BLaER1 (cell line): ENCODE data around the gene NT5C.

ENCODE experiments used
- H3K27ac ChIP-seq: shearing (Covaris generic); formaldehyde crosslinking; 2 replicates; pipeline ENCODE4 v1.8.1; 2022
- H3K27me3 ChIP-seq: shearing (Covaris generic); formaldehyde crosslinking; 2 replicates; pipeline ENCODE4 v1.8.1; 2022
- H3K36me3 ChIP-seq: shearing (Covaris generic); formaldehyde crosslinking; 2 replicates; pipeline ENCODE4 v1.8.1; 2022
- H3K4me1 ChIP-seq: shearing (Covaris generic); formaldehyde crosslinking; 2 replicates; pipeline ENCODE4 v1.8.1; 2022
- H3K4me2 ChIP-seq: shearing (Covaris generic); formaldehyde crosslinking; 2 replicates; pipeline ENCODE4 v1.8.1; 2022
- H3K4me3 ChIP-seq: shearing (Covaris generic); formaldehyde crosslinking; 2 replicates; pipeline ENCODE4 v1.8.1; 2022
- H3K9ac ChIP-seq: shearing (Covaris generic); formaldehyde crosslinking; 2 replicates; pipeline ENCODE4 v1.8.1; 2022
- H3K9me3 ChIP-seq: shearing (Covaris generic); formaldehyde crosslinking; 2 replicates; pipeline ENCODE4 v1.8.1; 2022
- H4K20me1 ChIP-seq: shearing (Covaris generic); formaldehyde crosslinking; 2 replicates; pipeline ENCODE4 v1.8.1; 2022
- Cebpa-rat ChIP-seq: shearing (Covaris generic); IDR thresholded peaks from 2 replicates; pipeline ENCODE4 v1.8.1; 2022

The NT5C gene

DNA sequence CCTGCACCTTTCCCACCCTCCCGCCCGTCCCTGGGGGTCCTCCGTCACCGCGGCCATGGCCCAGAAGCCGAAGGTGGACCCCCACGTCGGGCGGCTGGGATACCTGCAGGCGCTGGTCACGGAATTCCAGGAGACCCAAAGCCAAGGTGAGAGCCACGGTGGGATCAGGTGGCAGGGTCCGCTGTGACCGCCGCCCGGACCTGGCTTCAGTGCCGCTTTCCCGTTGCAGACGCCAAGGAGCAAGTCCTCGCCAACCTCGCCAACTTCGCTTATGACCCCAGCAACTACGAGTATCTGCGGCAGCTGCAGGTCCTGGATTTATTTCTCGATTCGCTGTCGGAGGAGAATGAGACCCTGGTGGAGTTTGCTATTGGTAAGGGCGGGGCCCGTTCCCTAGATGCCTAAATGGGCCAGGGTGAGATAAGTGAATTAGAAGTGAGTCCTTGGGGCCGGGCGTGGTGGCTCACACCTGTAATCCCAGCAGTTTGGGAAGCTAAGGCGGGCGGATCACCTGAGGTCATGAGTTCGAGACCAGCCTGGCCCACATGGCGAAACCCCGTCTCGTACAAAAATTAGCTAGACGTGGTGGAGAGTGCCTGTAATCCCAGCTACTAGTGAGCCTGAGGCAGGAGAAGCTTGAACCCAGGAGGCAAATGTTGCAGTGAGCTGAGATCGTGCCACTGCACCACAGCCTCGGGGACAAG, 21.2 kb downstream of the NT5C start:
- Histone ChIP-seq H3K9me3 (no peaks in the 10 kb centered on the region), H4K20me1 (peaks cover 9% of the 10 kb centered on the region), H3K27me3 (peaks cover 16% of the 10 kb centered on the region), H3K4me2 (peak overlapping the region; percentile 100), H3K4me3 (peak overlapping the region; percentile 75), H3K4me1 (peaks cover 51% of the 10 kb centered on the region), H3K36me3 (peaks cover under 1% of the 10 kb centered on the region; the same call in 1 of the 2 replicates), H3K27ac (no peak overlapping the region), H3K9ac (peak overlapping the region; percentile 74)
- TF ChIP-seq Cebpa-rat = no peak

GRCh38 chr17:75109407-75110233, 21.9 kb downstream of the NT5C start, which contains the start of gene ARMC7:
ARMC7 (plus strand) TSS chr17:75109969; CDS start chr17:75110289, 320 bp downstream.
- peak within 1 kb of the TSS; percentile 74 for H3K9ac ChIP-seq
- H3K9me3 ChIP-seq = no peaks in the 10 kb centered on the region
- H3K27ac ChIP-seq = peak within 1 kb of the TSS; percentile 33
- H3K36me3 ChIP-seq = no peaks in the 10 kb centered on the region
- H3K27me3 ChIP-seq = peaks cover 16% of the 10 kb centered on the region
- peak within 1 kb of the TSS; percentile 100 for H3K4me2 ChIP-seq
- H3K4me1 ChIP-seq = peaks cover 43% of the 10 kb centered on the region
- peak within 1 kb of the TSS; percentile 75 for H3K4me3 ChIP-seq
- peaks cover 8% of the 10 kb centered on the region for H4K20me1 ChIP-seq
- no peak for TF ChIP-seq Cebpa-rat

GRCh38 chr17:75109046-75109406, 22.5 kb downstream of the NT5C start:
- no peaks in the 10 kb centered on the region for H3K9me3 ChIP-seq
- peak overlapping the region; percentile 74 for H3K9ac ChIP-seq
- H3K27ac ChIP-seq = no peak overlapping the region
- H3K4me1 ChIP-seq = peaks cover 38% of the 10 kb centered on the region
- H4K20me1 ChIP-seq = peaks cover 8% of the 10 kb centered on the region
- H3K27me3 ChIP-seq = peaks cover 16% of the 10 kb centered on the region
- no peak for TF ChIP-seq Cebpa-rat
- peak overlapping the region; percentile 75 for H3K4me3 ChIP-seq
- H3K4me2 ChIP-seq = peak overlapping the region; percentile 100
- no peaks in the 10 kb centered on the region for H3K36me3 ChIP-seq

DNA sequence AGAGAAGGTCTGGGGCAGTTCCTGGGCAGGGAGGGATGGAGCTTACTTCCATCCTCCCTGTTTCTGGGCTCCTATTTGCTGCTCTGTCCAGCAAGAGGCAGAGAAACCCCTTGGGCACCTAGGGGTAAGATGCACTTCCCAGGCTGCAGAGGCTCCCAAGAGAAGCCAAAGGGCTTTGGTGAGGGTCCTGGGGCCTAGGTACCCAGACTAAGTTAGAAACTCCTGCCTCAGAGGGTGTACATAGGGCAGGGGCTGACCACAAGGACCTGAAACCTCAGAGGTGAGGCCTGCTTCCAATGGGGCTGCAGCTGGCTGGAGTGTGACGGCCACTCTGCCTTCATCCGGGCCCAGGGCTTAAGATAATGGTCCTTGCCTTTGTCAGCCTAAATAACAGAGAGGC, 23.3 kb downstream of the NT5C start:
- H3K9me3 ChIP-seq = no peaks in the 10 kb centered on the region
- peaks cover 32% of the 10 kb centered on the region for H3K4me1 ChIP-seq
- no peak overlapping the region for H3K27ac ChIP-seq
- peak overlapping the region; percentile 100; the same call in 1 of the 2 replicates for H3K4me2 ChIP-seq
- H3K36me3 ChIP-seq = no peaks in the 10 kb centered on the region
- H3K9ac ChIP-seq = no peak overlapping the region
- peaks cover 16% of the 10 kb centered on the region for H3K27me3 ChIP-seq
- peaks cover 4% of the 10 kb centered on the region; the same call in 1 of the 2 replicates for H4K20me1 ChIP-seq
- H3K4me3 ChIP-seq = no peak overlapping the region
- TF ChIP-seq Cebpa-rat = no peak

GRCh38 chr17:75105126-75106080, 26.1 kb downstream of the NT5C start:
- Histone ChIP-seq H3K27ac (no peak overlapping the region), H3K4me3 (no peak overlapping the region)

GRCh38 chr17:75103601-75104554, 27.7 kb downstream of the NT5C start:
- no peak overlapping the region for H3K9ac ChIP-seq
- H3K4me3 ChIP-seq = no peak overlapping the region
- H3K36me3 ChIP-seq = peaks cover 10% of the 10 kb centered on the region; the same call in 1 of the 2 replicates
- no peak overlapping the region for H3K4me2 ChIP-seq
- no peak for TF ChIP-seq Cebpa-rat
- H4K20me1 ChIP-seq = no peaks in the 10 kb centered on the region
- H3K27me3 ChIP-seq = peaks cover 10% of the 10 kb centered on the region
- no peaks in the 10 kb centered on the region for H3K9me3 ChIP-seq
- no peak overlapping the region for H3K27ac ChIP-seq
- peaks cover 19% of the 10 kb centered on the region for H3K4me1 ChIP-seq

More at GRCh38 chr17:75105126-75106080, 26.1 kb downstream of the NT5C start:
- Histone ChIP-seq H3K27me3 (peaks cover 16% of the 10 kb centered on the region), H3K4me1 (peaks cover 28% of the 10 kb centered on the region), H3K4me2 (no peak overlapping the region), H3K9ac (no peak overlapping the region), H3K9me3 (no peaks in the 10 kb centered on the region), H3K36me3 (peaks cover 3% of the 10 kb centered on the region; the same call in 1 of the 2 replicates), H4K20me1 (no peaks in the 10 kb centered on the region)
- TF ChIP-seq Cebpa-rat = no peak

DNA sequence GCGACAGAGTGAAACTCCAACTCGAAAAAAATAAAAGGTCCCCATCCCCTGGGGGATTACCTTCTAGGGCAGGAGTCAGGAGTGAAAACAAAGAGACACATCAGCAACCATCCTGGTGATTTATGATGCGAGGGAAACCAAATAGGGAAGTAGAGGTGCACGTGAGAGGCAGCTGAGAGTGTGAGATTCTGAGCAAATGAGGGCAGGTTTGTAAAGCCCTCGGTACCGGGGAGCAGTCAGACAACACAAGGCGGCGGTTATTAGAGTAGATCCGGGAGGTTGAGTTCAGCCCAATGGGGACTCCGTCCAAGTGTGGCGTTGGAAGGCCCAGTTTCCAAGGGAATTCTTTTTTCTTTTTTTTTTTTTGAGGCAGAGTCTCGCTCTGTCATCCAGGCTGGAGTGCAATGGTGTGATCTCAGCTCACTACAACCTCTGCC, 29.1 kb downstream of the NT5C start:
- H3K4me3 ChIP-seq = no peak overlapping the region
- TF ChIP-seq Cebpa-rat = no peak

DNA sequence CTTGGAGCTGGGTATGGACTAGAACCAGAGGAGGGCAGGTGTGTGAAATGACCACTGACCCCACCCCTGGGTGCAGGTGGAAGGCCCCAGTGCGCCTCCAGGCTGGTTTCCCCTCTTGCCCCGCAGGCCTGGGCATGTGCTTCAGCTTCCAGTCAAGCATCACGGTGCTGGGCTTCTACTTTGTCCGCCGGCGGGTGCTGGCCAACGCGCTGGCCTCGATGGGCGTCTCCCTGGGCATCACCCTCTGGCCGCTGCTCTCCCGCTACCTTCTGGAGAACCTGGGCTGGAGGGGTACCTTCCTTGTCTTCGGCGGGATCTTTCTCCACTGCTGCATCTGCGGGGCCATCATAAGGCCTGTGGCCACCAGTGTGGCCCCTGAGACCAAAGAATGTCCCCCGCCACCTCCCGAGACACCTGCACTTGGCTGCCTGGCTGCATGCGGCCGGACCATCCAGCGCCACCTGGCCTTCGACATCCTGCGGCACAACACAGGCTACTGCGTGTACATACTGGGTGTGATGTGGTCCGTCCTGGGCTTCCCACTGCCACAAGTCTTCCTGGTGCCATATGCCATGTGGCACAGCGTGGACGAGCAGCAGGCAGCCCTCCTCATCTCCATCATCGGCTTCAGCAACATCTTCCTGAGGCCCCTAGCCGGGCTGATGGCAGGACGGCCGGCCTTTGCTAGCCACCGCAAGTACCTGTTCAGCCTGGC, 31.5 kb downstream of the NT5C start:
- H3K27me3 ChIP-seq = no peaks in the 10 kb centered on the region
- H4K20me1 ChIP-seq = no peaks in the 10 kb centered on the region
- no peaks in the 10 kb centered on the region for H3K9me3 ChIP-seq
- H3K4me2 ChIP-seq = no peak overlapping the region
- peaks cover 10% of the 10 kb centered on the region; the same call in 1 of the 2 replicates for H3K36me3 ChIP-seq
- H3K4me3 ChIP-seq = no peak overlapping the region
- no peak for TF ChIP-seq Cebpa-rat
- H3K9ac ChIP-seq = no peak overlapping the region
- H3K4me1 ChIP-seq = peaks cover 14% of the 10 kb centered on the region
- H3K27ac ChIP-seq = no peak overlapping the region

More for the DNA sequence above, 29.1 kb downstream of the NT5C start:
- Histone ChIP-seq H3K9ac (no peak overlapping the region), H3K27me3 (no peaks in the 10 kb centered on the region), H3K9me3 (no peaks in the 10 kb centered on the region), H3K36me3 (peaks cover 10% of the 10 kb centered on the region; the same call in 1 of the 2 replicates), H3K4me2 (peak overlapping the region; percentile 49), H4K20me1 (no peaks in the 10 kb centered on the region), H3K4me1 (peaks cover 14% of the 10 kb centered on the region), H3K27ac (no peak overlapping the region)
